ENCODE data around the gene MCHR1. TPM values are rescaled to one million over a fixed set of nuclear protein-coding genes. Genes with fewer than 3 reads are reported as not detected.

The MCHR1 gene, protein sequence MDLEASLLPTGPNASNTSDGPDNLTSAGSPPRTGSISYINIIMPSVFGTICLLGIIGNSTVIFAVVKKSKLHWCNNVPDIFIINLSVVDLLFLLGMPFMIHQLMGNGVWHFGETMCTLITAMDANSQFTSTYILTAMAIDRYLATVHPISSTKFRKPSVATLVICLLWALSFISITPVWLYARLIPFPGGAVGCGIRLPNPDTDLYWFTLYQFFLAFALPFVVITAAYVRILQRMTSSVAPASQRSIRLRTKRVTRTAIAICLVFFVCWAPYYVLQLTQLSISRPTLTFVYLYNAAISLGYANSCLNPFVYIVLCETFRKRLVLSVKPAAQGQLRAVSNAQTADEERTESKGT
- total RNA-seq = not detected

DNA sequence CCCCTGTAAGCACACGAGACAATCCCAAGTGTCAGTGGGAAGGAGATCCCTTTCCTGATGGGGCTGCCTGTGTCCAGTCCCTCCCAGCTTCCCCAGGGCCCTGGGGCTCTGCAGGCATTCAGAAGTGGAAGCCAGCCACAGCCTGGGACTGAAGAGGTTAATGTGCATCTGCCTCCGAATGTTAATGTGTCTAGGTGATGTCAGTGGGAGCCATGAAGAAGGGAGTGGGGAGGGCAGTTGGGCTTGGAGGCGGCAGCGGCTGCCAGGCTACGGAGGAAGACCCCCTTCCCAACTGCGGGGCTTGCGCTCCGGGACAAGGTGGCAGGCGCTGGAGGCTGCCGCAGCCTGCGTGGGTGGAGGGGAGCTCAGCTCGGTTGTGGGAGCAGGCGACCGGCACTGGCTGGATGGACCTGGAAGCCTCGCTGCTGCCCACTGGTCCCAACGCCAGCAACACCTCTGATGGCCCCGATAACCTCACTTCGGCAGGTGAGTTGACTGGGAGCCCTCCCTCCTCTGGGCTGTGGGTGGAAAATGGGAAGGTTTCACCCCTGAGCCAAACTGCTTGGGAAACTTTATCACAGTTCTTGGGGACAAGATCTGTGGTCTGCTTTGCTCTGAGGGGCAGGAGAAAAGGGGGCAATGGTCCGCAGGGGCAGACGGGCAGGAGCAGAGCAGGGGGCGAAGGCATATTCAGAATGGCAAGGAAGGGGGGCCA is at the start of gene MCHR1:
MCHR1 (plus strand) TSS at position 236 of the 715 bp plus-strand sequence; CDS start at position 405, 169 bp downstream.
- no peak for DNase-seq (ENCODE audit: extremely low spot score in 2 of 2)
- Histone ChIP-seq H3K4me3 (peak within 1 kb of the TSS in 1 of 2 donors; percentile 46), H3K27me3 (no peaks in the 10 kb centered on the region), H3K9me3 (no peaks in the 10 kb centered on the region), H3K27ac (no peak within 1 kb of the TSS), H3K4me1 (peaks cover 27% of the 10 kb centered on the region), H3K36me3 (no peaks in the 10 kb centered on the region)
- intact Hi-C loops (cut with DNase I) = no loop called here
- TF ChIP-seq POLR2A (IDR thresholded peaks at IDR 0.05) (no peak), POLR2AphosphoS5 (IDR thresholded peaks at IDR 0.05; ENCODE audit: insufficient read depth in 1 of 2, low read depth in 1 of 2) (no peak)
- TF ChIP-seq, protein P1, sequence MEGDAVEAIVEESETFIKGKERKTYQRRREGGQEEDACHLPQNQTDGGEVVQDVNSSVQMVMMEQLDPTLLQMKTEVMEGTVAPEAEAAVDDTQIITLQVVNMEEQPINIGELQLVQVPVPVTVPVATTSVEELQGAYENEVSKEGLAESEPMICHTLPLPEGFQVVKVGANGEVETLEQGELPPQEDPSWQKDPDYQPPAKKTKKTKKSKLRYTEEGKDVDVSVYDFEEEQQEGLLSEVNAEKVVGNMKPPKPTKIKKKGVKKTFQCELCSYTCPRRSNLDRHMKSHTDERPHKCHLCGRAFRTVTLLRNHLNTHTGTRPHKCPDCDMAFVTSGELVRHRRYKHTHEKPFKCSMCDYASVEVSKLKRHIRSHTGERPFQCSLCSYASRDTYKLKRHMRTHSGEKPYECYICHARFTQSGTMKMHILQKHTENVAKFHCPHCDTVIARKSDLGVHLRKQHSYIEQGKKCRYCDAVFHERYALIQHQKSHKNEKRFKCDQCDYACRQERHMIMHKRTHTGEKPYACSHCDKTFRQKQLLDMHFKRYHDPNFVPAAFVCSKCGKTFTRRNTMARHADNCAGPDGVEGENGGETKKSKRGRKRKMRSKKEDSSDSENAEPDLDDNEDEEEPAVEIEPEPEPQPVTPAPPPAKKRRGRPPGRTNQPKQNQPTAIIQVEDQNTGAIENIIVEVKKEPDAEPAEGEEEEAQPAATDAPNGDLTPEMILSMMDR (IDR thresholded peaks at IDR 0.05) = no peak

DNA sequence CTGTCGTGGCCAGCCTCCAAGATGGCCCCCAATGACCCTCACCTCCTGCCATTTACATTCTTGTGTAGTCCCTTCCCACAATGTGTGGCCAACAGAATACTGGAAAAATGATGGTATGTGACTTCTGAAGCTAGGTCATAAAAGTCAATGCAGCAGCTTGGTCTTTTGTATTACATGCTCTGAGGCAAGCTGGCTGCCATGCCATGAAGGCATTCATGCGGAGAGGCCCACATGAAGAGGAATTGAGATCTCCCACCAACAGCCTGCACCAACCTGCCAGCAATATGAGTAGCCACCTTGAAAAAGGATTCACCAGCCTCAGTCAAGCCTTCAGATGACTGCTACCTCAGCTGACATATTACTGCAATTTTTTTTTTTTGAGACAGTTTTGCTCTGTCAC is 47.4 kb upstream of the MCHR1 start:
- TF ChIP-seq, protein P1 (IDR thresholded peaks at IDR 0.05) = no peak
- TF ChIP-seq POLR2AphosphoS5 (IDR thresholded peaks at IDR 0.05; ENCODE audit: insufficient read depth in 1 of 2, low read depth in 1 of 2) (no peak), POLR2A (IDR thresholded peaks at IDR 0.05) (no peak)
- intact Hi-C loops (cut with DNase I) = loop anchor here (10.0 kb wide), 1 partner anchor 117 kb away; no protein-coding TSS in a partner anchor
- peaks cover 45% of the 10 kb centered on the region for H3K4me1 ChIP-seq

DNA sequence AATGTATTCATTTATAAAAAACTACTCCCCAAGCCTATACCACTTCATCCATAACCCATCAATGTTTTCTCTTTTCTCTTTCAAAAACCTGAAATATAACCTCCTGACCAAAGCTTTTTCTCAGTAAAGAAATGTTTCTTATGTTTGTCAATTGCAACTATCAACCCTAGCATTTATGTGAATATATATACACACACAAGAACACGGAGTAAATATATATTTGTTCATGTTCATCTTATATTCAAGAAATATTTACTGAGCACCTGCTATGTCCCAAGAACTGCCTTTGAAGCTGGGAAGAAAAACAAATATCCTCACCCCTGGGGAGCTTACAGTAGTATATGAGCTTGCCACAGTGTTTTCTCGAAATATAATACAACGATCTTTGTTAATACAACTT is 46.2 kb upstream of the MCHR1 start:
- no peak for DNase-seq (ENCODE audit: extremely low spot score in 2 of 2)
- intact Hi-C loops (cut with DNase I) = loop anchor here (10.0 kb wide), 1 partner anchor 118 kb away; no protein-coding TSS in a partner anchor
- TF ChIP-seq POLR2AphosphoS5 (IDR thresholded peaks at IDR 0.05; ENCODE audit: insufficient read depth in 1 of 2, low read depth in 1 of 2) (no peak), POLR2A (IDR thresholded peaks at IDR 0.05) (no peak)
- TF ChIP-seq, protein P1 (IDR thresholded peaks at IDR 0.05) = no peak
- Histone ChIP-seq H3K27ac (no peak overlapping the region), H3K4me1 (peaks cover 43% of the 10 kb centered on the region), H3K9me3 (no peaks in the 10 kb centered on the region), H3K27me3 (no peaks in the 10 kb centered on the region), H3K36me3 (no peaks in the 10 kb centered on the region), H3K4me3 (no peak overlapping the region)

More for the DNA sequence above, 47.4 kb upstream of the MCHR1 start:
- Histone ChIP-seq H3K4me3 (no peak overlapping the region), H3K27me3 (no peaks in the 10 kb centered on the region), H3K9me3 (no peaks in the 10 kb centered on the region), H3K36me3 (no peaks in the 10 kb centered on the region), H3K27ac (no peak overlapping the region)
- no peak for DNase-seq (ENCODE audit: extremely low spot score in 2 of 2)

DNA sequence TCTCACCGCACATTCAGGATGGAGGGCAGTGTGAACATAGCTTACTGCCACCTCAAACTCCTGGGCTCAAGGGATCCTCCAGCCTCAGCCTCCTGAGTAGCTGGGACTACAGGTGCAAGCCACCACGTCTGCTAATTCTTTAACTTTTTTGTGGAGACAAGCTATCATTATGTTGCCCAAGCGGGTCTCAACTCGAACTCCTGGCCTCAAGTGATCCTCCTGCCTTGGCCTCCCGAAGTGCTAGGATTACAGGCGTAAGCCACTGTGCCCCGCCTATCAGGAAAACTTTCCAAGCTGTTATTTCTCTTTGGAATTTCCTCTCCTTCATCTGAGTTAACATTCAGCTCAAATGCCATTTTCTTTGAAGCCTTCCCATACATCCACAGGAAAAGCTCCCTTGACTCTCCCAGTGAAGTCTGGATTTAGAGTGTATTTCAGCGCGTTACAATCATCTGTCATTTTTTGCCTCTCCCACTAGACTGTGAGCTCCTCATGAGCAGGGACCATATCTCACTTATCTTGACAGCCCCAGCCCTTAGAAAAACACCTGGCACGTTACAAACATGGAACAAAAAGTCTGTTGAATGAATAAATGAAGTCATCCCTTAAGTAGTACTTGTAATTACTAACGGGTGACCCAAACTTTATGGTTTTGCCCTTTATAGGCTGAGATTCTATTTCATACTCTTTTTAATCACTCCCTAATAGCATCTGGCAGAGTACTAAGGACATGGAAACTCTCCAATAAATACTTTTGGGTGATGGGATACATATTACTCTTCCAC is 45.0 kb upstream of the MCHR1 start:
- H3K27me3 ChIP-seq = no peaks in the 10 kb centered on the region
- peak overlapping the region; percentile 92 for H3K27ac ChIP-seq
- peak overlapping the region; percentile 69 to 77 for H3K4me3 ChIP-seq
- intact Hi-C loops (cut with DNase I) = loop anchor here (10.0 kb wide), 1 partner anchor 120 kb away; no protein-coding TSS in a partner anchor
- TF ChIP-seq, protein P1 (IDR thresholded peaks at IDR 0.05) = no peak
- TF ChIP-seq POLR2AphosphoS5 (IDR thresholded peaks at IDR 0.05; ENCODE audit: insufficient read depth in 1 of 2, low read depth in 1 of 2) = no peak
- no peak for TF ChIP-seq POLR2A (IDR thresholded peaks at IDR 0.05)
- H3K36me3 ChIP-seq = no peaks in the 10 kb centered on the region
- no peak for DNase-seq (ENCODE audit: extremely low spot score in 2 of 2)
- no peaks in the 10 kb centered on the region for H3K9me3 ChIP-seq
- peaks cover 35% of the 10 kb centered on the region for H3K4me1 ChIP-seq
